ENCODE measurements around the gene COPE.
"Not testable (repeated sequence)": the region's sequence is repeated elsewhere in the genome, so short reads cannot be mapped to it uniquely, and the experiment has no call there.

COPE gene

DNA sequence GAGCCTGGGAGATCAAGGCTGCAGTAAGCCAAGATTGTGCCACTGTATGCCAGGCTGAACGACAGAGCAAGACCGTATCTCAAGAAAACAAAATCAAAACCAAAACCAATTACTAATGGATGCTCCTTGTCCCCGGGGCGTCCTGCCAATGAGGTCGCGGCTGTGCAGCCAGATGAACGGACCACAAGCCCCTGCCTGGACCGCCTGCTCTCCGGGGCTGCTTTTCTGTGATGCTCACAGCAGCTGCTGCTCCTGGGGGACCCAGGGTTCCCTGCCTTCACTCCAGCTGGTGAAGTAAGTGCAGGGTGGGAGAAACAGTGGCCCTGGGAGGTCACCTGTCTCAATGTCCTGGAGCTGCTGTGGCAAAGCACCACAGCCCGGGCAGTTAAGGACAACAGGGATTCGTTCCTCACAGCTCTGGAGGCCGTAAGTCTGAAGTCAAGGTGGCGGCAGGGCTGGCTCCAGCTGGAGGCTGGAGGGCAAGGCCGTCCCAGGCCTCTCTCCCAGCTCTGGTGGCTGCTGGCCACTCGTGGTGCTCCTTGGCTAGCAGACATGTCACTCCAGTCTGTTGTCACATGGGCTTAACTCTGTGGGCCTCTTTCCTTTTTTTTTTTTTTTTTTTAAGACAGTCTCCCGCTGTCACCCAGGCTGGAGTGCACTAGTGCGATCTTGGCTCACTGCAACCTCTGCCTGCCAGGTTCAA is 10.1 kb downstream of the COPE start:
- DNase-seq = no peak

DNA sequence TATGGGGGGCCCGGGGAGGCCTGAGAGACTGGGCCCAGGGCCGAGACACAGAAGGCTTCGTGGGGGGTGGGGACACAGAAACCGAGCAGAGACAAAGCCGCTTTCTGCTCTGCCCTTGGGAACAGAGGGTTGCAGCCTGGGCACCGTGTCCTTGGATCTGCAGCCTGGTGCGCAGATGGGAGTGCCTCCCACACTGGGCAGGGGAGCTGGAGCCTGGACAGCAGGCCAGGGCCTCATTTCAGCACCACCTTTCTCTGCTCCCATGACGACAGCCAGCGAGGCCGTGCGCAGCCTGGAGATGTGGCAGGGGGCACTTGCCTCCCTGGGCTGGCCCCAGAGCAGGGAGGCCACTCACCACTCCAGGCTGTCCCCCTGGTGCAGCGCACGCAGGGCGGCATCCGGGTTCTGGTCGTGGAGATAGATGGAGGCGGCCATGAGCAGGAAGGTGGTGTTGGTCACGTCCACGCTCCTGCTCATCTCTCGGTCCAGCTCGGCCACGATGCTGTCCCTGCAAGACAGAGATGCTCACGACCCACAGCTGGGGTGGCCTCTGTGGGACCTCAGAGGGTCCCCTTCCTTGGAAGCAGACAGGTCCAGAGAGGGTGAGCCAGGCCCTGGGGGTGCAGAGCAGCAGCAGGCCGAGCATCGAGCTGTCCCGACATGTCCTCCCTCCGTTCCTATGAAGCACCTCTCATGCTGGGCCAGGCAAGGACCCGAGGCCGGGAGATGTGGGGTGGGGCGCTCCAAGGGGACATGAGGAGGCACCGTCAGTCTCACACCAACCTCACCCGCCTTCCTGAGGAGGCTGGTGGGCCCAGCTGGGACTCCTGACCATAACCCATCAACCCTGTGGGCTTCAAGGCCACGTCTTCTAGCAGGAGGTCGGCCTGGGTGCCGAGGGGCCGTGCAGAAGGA is 12.3 kb downstream of the COPE start:
- no peak for DNase-seq

DNA sequence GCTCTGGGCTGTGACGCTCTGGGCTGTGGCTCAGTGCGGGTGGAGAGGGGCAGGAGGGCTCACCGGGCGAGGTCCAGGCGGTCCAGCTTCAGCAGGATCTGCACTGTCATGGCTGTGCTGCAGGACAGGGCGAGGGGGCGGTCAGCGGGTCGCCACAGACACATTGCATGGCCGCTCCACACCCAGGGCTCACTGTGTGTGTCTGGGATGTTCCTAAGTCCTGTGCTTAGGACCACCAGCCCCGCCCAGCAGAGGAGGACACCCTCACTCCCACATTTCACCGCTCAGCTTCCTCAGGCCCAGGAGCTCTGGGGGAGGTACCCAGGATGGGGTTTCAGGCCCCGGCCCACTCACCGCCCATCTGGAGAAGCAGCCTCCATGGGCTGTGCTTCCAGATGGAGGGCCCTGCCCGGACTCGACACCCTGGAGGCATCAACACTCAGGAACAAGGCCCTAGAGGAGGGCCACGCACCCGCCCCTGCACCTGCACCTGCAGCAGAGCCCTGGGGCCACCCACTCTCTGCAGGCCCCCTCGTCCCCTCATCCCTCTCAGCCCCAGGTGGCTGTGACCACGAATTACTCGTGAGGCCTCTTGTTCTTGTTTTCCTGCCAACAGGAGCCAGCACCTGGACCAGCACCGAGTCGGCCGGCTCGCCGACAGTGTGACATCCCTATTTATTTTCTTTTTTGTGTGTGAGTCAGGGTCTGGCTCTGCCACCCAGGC is 13.5 kb downstream of the COPE start:
- DNase-seq = no peak

DNA sequence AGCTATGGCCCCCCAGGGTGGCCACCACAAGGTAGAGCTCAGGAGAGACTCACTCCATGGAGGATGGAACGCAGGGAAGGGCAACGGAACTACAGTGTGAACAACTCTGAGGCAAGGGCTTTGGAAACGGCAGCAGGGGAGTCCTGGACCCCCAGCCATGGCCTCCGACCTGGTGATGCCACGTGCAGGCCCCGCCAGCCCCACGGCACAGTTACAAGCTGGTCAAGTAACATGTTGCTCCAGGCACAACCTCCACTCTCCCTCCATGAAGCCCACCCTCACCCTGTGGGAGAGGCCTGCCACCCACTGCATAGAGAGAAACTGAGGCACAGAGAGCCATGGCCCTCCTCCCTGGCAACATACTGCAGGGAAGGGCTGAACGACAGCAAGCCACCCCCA is 14.1 kb downstream of the COPE start:
- no peak for DNase-seq

DNA sequence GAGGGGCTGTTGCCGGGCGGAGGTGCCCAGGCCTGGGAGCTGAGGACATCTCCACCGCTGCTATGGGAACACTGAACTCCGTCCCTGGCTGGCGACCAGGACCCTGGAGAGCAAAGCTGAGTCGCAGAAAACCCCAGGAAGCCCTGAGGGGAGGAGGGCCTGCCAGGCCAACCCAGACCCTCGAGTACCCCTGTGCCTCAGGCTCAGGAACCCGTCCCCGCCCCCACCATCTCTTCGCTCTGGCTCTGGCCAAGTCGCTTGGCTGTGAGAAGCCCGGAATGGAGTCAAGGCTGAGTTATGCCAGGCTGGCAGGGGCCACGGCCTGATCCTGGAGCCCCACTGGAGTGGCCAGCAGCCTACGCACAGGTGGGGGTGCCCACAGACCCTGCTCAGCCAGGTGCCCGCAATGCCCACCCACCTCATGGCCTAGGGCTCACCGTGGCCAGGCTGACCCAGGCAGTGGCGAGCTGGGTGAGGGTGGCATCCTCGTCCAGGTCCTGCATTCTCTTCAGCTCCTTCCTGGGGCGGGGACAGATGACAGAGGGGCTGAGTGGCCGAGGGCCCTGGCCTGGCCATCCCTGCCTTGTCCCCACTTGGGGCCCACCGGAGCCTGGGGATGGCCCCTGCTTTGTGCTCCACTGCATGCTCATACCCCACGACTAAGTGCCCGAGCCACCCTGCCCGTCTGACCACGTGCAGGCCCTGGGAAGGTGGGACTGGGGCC is 14.7 kb downstream of the COPE start:
- no peak for DNase-seq

DNA sequence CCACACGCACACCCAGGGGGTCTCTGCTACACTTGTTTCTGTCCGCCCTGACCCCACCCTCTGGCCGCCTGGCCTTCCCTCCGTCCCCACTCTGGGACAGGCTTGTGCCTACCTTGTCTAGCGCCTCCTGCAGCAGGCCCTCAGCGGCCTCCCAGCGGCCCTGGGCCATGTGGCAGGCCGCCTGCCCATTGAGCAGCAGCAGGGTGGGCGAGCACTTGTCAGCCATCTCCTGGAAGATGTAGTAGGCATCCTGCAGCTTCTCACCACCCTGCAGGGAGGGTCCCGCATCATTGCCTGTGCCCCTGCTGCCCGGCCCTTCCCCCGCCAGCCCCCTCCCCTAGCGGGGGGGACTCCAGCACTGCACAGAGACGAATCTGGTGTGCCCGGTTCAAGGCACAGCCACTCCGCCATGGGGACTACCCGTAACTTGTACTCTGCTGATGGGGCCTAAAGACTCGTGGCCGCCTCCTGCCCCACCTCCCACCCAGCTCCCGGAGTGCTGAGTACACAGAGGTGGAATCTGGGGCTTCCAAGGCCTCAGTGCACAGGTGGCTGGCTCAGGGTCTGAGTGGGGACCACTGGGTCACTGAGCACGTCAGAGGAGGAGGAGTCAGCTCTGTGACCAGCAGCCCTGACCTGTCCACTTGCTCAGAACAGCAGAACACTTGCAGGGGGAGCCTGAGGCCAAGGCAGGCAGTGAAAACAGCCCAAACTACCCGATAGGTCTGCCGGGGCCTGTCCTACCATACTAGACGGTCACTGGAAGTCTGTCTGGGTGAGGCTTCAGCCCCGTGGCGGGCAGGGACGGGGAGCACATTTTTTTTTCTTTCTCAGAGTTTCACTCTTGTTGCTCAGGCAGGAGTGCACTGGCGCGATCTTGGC is 15.8 kb downstream of the COPE start:
- DNase-seq = no peak

DNA sequence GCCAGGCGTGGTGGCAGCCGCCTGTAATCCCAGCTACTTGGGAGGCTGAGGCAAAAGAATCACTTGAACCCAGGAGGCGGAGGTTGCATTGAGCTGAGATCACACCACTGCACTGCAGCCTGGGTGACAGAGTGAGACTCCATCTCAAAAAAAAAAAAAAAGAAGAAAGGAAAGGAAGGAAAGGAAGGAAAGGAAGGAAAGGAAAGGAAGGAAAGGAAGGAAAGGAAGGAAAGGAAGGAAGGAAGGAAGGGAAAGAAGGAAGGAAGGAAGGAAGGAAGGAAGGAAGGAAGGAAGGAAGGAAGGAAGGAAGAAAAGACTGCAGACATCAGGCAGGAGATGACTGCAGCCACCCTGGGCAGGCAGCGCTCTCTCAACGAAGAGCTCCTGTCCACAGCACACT is 16.7 kb downstream of the COPE start:
- not testable (repeated sequence) for DNase-seq

DNA sequence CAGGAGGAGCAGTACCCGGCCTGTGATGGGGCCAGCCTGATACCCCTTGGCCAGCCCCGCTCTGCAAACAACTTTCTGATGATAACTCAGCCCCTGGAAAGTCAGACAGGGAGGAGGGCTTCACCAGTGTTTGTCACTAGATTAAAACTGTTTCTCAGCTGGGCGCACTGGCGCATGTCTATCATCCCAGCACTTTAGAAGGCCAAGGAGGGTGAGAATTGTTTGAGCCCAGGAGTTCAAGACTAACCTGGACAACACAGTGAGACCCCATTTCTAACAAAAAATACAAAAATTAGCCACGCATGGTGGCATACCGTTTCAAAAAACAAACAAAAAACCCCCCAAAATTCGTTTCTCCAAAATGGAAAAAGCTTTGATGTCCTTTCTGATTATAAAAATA is 17.7 kb downstream of the COPE start:
- DNase-seq = no peak

DNA sequence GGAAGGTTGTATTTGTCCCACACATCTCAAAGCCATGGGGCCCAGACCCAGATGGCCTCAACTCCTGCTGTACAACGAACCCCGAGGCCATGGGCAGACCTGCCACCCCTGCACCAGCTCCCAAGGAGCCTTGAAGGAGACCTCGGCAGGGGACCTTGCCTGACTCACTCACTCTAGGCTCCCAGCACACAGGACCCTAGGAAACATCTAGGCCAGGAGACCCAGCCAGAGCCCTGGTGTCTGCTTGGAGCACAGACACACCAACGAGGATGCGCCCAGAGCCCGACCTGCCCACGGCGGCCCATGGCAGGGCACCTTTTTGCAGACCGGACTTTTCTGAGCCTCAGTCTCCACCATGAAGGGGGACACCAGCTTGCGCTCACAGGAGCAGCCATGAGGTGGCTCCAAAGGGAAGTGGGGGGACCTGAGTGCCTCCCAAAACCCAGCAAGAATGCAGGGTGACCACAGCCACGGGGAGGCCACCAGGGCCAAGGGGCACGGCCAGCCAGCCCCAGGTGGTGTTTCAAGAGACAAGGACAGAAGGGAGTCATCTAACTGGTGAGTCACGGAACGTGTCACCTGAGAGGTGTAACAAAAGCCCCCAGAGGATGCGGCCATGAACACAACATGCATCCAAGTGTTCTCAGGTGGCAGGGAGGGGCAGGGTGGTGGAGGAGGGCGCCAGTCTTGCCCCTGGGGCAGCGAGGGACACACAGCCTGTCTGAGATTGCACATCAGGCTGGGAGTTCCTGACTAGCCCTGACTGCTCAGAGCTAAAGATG is 18.3 kb downstream of the COPE start:
- no peak for DNase-seq

DNA sequence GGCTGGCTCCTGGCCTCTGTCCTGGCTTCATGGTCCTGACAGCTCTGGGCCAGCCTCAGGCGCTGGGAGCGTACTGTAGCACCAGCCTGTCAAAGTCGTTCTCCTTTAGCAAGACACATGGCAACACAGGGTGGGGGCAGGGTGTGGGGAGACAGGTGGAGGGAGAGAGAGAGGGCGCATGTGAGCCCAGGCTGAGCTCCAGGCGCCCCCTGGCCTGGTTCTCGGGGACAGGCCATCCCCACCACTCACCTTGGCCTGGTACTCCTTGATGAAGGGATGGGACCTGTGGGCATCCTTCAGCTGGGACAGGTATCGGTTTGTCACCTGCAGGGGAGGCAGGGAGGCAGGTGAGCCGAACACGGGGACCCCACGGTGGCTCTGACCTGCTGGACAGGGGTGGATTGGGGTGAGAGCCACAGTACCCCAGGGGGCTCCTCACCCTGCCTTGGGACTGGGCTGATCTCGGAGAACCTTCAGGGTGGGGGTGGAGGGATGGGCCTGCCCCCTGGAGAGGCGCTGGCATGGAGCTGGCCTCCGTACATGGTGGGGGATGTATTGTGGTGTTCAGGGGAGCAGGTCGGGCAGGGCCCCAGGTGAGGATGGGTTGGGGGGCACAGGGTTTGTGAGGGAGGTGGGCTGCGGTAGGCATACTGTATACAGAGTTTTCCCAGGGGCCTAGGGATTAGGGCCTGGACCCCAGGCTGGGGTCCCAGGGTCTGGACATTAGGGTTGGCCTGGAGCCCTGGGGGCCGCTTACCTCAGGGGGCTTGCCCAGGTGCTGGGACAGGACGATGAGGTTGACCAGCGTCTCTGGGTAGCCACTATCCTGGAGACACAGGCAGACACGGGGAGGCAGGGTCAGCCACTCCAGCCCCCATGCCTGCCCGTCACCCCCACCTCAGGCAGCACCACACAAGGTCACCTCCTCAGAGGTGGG is 19.3 kb downstream of the COPE start:
- DNase-seq = no peak

DNA sequence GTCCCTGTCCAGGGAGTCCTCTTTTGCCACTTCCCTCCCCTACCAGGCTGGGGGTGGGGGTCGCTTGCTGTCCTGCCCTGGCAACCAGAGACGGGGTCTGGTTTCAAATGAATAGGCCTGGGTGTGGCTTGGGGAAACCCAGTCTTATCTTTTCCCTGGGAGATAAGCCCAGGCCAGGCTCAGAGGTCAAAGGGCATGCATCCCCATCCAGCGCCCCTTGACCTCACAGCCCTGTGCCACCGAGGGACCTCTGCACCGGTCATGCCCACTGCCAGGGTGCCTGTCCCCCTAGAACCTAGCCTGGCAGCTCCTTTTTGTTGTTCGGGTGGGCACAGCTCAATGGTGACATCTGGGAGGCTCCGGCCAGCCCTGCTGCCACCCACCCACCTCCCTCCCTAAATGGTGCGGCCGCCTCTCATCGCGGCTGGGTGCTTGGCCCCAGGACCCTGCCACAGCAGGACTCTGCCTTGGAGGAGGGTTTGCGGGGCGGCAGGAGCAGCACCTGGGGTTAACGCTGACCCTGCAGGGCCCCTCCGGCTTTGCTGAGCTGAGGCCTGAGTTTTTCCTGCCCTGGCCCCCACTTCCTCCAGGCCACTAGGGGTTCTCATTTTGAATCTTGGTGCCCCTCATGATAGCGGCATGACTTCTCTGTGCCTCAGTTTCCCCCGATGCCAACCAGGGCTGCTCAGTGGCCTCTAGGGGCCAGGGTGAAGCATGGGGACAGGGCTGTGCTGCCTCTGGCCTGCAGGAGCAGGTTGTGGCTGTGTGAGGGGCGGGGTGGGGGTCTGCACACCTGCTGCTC is 20.4 kb downstream of the COPE start:
- no peak for DNase-seq

DNA sequence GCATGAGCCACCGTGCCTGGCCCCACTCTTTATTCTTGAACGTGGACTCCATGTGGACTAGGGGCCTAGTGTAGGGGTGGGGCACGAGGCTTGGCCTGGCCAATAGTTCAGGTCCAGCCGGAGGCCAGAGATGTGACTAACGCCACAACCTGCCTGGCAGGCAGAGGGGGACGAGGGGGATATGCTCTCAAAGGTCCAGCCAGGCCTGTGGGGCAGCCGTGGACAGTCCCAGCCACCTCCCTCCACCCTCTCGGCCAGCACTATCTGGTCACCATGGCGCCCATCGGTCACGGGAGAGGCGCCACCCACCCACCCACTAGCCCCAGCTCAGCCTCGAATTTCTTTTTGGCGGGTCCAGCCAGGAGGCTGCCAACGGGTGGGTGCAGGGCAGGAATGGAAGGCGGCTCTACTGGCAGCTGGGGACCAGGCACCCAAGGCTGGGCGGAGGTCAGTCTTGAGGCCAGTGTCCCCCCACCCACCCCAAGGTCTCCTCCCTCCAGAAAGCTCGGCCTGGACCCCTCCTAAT is 21.0 kb downstream of the COPE start:
- no peak for DNase-seq

DNA sequence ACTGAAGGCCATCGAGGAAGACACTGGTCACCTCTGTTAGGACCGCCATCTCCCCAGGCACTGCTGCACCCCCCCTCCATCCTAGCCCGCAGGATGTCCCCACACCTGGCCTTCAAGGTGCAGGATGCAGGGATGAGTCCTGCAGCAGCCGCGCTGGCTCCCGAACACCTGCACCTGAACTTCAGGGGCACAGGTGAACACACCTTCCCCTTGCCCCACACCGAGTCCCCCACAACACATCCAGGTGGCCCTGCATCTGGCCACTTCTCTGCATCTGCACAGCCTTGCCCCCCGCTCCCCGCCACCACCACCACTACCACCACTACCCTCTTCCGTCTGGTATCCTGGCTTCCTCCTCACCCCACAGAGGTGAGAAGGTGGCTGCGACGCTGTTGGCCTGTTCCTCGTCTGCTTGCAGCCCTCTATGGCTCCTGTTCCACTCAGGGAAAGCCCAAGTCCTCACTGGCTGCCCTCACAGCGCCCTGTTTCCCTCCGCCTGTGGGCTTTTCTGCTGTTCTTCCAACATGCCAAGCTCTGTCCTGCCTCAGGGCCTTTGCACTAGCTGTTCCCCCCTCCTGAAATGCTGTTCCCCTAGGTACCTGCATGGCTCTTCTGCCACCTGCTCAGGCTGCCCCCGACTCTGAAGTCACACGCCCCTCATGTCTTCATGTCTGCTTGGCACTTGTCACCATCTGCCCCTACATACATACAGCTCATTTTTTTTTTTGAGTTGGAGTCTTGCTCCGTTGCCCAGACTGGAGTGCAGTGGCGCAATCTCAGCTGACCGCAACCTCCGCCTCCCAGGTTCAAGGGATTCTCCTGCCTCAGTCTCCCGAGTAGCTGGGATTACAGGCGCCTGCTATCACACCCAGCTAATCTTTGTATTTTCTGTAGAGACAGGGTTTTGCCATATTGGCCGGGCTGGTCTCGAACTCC is 21.8 kb downstream of the COPE start:
- no peak for DNase-seq

DNA sequence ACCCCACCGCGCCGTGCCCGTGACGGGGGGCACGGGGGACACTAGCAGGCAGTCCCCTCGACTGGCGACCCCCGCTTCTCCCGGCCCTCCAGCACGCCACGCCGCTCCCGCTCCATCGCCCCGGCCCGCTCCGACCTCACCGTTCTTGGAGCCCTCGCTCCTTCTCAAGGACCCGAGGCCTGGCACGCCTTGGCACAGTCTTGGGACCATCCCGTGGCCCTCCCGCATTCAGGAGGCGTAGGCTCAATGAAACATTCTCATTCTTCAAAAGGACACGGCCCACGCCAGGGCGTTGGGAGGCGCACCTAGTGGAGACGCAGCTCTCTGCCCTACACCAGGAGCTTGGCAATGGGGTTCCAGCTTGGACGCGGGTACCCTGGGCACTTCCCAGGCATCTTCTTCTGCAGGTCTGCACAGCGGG is 22.8 kb downstream of the COPE start:
- DNase-seq = no peak

DNA sequence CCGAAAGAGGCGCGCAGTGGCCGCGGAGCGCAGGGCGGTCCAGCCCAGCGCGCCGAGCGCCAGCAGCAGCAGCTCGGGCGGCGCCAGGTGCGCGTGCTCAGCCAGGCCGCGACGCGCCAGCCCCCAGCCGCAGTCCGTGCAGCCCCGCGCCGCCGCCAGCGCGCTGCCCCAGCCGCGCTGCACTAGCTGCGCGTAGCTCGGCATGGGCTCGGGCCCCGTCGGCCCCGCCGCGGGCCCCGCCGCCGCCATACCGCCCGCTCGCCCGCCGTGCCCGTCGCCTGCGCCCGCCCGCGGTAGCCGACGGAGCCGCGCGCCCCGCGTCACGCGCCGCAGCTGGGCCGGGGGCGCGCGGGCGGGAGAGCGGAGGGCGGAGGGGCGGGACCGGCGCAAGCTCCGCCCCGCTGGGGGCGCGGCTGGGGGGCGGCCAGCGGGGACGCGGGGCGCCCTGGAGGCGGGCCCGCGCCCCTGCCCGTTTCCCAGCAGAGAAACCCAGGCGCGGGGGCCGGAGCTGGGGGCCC is 23.3 kb downstream of the COPE start, which contains the start of gene CERS1:
TSS of gene CERS1 (minus strand) at position 335 of the 518 bp plus-strand sequence. CDS start at position 249, 86 bp downstream.
- peak; percentile 48 for DNase-seq

DNA sequence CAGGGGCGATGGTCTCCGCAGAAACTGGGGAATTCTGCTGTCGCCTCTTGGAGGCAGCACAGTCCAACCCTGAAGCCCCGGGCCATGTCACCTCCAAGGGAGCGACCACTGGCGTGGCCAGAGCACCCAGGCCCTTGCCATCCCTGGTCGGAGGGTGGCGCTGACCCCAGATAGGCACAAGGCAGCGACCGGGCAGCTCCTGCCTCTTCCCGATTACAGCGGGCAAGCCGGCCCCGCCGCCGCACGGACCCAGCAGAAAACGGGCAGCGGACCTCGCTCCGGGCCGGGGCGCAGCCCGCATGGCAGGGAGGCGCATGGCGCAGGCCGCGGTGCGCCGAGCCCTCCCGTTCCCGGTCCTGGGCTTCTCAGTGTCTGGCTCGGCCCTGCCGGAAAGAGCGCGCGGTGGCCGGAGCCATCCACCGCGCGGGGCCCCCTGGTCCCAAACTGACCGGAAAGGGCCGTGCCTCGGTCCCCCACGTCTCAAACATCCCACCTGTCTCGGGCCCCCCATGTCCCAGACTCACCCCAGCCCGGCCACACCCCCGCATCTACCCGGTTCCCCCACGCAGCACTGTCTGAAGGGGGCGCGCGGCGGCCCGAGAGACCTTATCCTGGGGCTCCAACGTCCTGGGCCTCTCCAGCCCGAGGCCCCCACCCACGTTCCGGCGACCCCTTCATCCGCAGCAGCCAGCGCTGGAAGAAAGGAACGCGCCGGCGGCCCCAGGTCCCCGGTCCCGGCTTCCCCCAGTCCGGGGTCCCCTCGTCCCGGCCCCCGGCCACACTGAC is 24.0 kb downstream of the COPE start:
- DNase-seq = peak; percentile 34
